HG02885 (cell line): ENCODE results near the gene RTN4RL2.

ENCODE experiments used
- ATAC-seq: cut with Tn5 transposase; IDR thresholded peaks from one replicate; pipeline ENCODE4 v1.9.1; 2021; ENCODE audit warnings: mild to moderate bottlenecking; ENCODE audit not compliant: unreplicated experiment, poor library complexity

The RTN4RL2 gene

GRCh38 chr11:57460758-57461749 is 726 bp downstream of the RTN4RL2 start:
- peak; percentile 7 for ATAC-seq

GRCh38 chr11:57461841-57462489 is 1.6 kb downstream of the RTN4RL2 start:
- no peak for ATAC-seq

GRCh38 chr11:57462597-57462996 is 2.3 kb downstream of the RTN4RL2 start:
- ATAC-seq: no peak

- no peak for ATAC-seq
Observed at GRCh38 chr11:57463671-57464538, 3.6 kb downstream of the RTN4RL2 start.

GRCh38 chr11:57464539-57465181 is 4.3 kb downstream of the RTN4RL2 start:
- ATAC-seq: no peak

GRCh38 chr11:57466680-57467079 is 6.4 kb downstream of the RTN4RL2 start:
- ATAC-seq: no peak

- ATAC-seq: no peak
Observed at GRCh38 chr11:57467508-57468157, 7.3 kb downstream of the RTN4RL2 start.

- ATAC-seq: no peak
Observed at GRCh38 chr11:57468276-57468675, 7.9 kb downstream of the RTN4RL2 start.

- no peak for ATAC-seq
Observed at GRCh38 chr11:57469268-57469667, 8.9 kb downstream of the RTN4RL2 start.

- ATAC-seq: no peak
Observed at GRCh38 chr11:57471496-57471895, 11.2 kb downstream of the RTN4RL2 start.

GRCh38 chr11:57473285-57473841 is 13.0 kb downstream of the RTN4RL2 start:
- no peak for ATAC-seq

GRCh38 chr11:57474017-57474802 is 13.9 kb downstream of the RTN4RL2 start:
- no peak for ATAC-seq

- no peak for ATAC-seq
Observed at GRCh38 chr11:57474803-57475115, 14.4 kb downstream of the RTN4RL2 start.

- no peak for ATAC-seq
Observed at GRCh38 chr11:57475191-57475590, 14.9 kb downstream of the RTN4RL2 start.

- no peak for ATAC-seq
Observed at GRCh38 chr11:57475671-57476046, 15.3 kb downstream of the RTN4RL2 start.

GRCh38 chr11:57476047-57476756 is 15.9 kb downstream of the RTN4RL2 start:
- ATAC-seq: peak; percentile 43

- ATAC-seq: peak; percentile 66
Observed at GRCh38 chr11:57476757-57477506, 16.6 kb downstream of the RTN4RL2 start.
